ENCODE measurements around the gene DNPEP. TPM values are rescaled to one million over a fixed set of nuclear protein-coding genes. Genes with fewer than 3 reads are reported as not detected.

The DNPEP gene
- total RNA-seq, 2 donors from 2014 or later: 41.9 to 44.0 TPM

DNA sequence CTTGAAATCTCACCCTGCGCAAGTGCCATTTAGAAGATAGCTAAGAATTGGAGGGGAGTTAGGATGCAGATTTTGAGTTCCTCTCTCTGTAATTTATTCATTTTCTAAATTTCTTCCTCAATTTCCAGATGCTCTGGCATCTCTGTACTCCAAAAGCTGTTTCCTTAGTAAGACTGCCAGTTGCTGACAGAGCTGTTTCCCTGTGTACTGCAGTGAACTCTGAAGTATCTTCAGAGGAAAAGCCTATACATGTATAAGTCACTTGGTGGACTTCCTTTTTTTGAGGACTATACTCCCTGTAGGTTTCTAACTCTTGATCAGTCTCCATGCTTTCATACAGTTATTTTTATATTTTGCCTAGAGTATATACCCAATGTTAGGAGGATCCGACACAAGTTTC, 53.6 kb downstream of the DNPEP start:
- DNase-seq (ENCODE audit: low spot score): no peak
- intact Hi-C loops (cut with DNase I): no loop called here

DNA sequence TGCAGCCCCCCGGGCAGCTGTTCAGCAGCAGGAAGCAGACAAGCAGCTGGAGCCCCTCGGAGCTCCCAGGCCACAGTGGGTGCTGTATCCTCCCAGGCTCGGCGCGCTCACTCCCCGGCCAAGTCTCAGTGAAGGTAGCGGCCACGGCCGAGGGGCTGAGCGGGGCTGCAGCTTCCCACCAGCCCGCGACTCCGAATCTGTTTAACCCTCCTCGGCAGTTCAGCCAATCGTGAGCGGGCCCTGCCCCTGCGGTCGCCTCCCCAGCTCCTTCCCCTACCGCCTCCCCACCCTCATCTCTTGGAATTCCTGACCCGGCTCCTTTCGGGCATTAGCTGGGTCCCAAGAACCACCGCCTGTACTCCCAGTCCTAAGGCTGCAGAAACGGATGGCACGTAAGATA, 55.2 kb downstream of the DNPEP start, which contains the start of gene RESP18:
Gene RESP18, minus strand, starts transcription at position 203 of the 400 bp plus-strand sequence.
- DNase-seq (ENCODE audit: low spot score): no peak
- intact Hi-C loops (cut with DNase I): no loop called here

DNA sequence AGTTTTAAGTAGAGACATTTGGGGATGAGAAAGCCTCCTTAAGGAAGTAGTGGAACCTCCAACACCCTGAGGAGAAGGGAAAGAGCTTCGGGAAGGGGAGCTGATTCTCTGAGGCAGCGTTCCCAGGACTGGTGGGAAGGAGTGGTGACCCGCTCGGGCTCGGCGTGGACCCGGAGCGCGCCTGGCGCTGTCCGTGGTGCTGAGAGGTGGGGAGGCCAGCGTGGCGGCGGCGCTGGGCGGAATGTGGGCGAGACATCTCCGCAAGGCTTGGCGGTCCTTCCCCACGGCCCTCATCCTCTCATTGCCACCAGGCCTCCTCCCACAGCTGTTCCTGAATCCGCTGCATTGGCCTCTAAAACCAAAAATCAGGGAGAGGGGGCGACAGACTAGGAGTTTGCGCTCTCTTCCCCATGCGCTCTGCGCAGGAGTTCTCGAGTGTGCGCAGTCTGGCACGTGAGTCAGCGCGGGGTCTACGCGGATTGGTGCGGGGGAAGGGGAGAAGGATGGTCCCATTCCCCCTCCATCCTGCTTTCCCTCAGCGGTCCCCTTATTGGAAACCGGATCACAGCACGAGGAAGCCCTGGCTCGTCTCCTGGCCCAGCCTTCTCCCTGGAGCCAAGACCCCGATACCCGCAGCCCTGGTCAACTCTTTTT, 56.0 kb downstream of the DNPEP start:
- intact Hi-C loops (cut with DNase I): no loop called here
- DNase-seq (ENCODE audit: low spot score): no peak

DNA sequence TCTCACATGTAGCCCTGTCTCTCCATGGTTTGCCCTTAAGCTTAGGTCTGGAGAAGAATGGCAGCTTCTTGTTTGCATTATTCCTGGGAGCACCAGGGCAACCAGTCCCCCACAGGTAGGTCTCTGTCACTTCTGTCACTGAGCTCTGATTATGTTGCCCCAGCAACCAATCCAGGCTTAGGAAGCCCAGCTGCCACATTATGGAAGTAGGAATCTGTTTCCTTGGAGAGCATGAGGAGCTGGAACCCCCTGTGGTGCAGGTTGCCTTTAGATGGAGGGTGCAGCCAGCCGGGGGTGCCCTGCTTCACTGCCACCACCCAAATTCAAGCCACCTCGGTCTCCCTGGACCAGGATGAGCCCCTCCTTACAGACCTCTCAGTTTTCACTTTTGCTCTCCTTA, 60.0 kb downstream of the DNPEP start:
- DNase-seq (ENCODE audit: low spot score): no peak
- intact Hi-C loops (cut with DNase I): no loop called here

DNA sequence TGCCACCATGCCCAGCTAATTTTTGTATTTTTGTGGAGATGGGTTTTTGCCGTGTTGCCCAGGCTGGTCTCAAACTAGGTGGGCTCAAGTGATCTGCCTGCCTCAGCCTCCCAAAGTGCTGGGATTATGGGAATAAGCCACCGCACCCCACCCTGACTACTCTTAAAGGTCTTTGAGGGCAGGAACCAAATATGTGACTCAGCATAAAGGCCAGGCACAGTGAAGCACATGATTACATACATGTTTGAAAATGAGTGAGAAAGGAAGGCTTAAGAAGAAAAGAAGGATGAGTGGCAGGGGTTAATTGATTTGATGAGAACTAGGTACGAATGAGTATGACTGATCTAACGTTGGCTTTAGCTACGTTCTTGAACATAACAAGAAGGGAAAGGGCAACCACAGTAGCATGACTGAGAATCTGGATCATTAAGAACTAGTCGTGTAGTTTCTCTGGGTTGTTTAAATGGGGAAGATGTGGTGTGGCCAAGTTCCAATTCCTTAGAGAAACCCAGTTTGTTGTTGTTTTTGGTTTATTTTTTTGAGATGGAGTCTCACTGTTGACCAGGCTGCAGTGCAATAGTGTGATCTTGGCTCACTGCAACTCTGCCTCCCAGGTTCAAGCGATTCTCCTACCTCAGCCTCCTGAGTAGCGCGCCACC, 61.9 kb downstream of the DNPEP start:
- intact Hi-C loops (cut with DNase I): no loop called here
- DNase-seq (ENCODE audit: low spot score): no peak

DNA sequence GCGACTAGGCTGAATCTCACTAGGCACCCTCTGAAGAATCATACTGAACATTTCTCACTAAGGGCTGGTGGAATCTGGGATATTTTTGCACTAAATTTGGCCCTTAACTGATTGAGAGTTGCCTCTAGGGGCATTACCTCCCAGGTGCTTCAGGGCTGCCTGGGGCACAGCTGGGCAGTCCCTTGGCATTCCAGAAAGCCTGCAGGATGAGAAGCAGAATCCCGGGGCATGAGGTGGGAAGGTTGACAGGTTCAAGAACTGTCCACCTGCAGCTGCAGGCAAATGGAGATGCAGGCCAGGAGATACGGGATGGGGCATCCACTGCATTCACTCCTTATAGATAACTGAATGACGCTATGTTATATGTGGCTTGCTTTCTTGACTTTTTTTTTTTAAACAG, 62.6 kb downstream of the DNPEP start:
- intact Hi-C loops (cut with DNase I): no loop called here
- DNase-seq (ENCODE audit: low spot score): no peak

DNA sequence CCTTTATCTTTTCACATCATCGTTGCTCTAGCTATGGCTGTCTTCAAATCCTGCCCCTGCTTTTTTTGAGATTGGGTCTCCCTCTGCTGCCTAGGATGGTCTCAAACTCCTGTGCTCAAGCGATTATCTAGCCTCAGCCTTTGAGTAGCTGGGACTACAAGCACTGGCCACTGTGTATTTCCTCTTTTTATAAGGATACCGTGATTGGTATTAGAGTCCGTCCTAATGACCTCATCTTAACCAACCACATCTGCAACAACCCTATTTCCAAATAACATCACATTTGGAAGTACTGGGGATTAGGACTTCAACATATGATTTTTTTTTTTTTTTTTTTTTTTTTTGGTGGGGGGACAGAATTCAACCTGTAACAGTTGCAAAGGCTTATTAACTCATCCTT, 64.3 kb downstream of the DNPEP start:
- no peak for DNase-seq (ENCODE audit: low spot score)
- intact Hi-C loops (cut with DNase I): no loop called here

Other genes with a start within 250 kb of the DNPEP start
- 10 to 100 TPM in 1 of 2 donors, 1 to 10 TPM in 1; 8.9 to 11.6 TPM for gene NHEJ1, start 227.1 kb downstream of the DNPEP start, total RNA-seq
- gene SLC23A3, start 217.9 kb downstream of the DNPEP start, total RNA-seq: 1 to 10 TPM in 1 of 2 donors, under 1 TPM in 1; 0.71 to 2.1 TPM
- gene CNPPD1, start 211.0 kb downstream of the DNPEP start, total RNA-seq: 10 to 100 TPM; 46.7 to 49.2 TPM
- gene RETREG2, start 209.6 kb downstream of the DNPEP start, total RNA-seq: 10 to 100 TPM; 54.4 to 56.8 TPM
- gene ZFAND2B, start 181.1 kb downstream of the DNPEP start, total RNA-seq: 10 to 100 TPM; 33.8 to 34.7 TPM
- 10 to 100 TPM; 16.0 to 24.2 TPM for gene ABCB6, start 169.0 kb downstream of the DNPEP start, total RNA-seq
- 10 to 100 TPM; 28.5 to 38.5 TPM for gene ATG9A, start 158.3 kb downstream of the DNPEP start, total RNA-seq
- gene ANKZF1, start 158.1 kb downstream of the DNPEP start, total RNA-seq: 10 to 100 TPM; 11.5 to 24.2 TPM
- 1 to 10 TPM; 5.3 to 7.5 TPM for gene GLB1L, start 142.5 kb downstream of the DNPEP start, total RNA-seq
- 10 to 100 TPM; 15.8 to 16.5 TPM for gene STK16, start 142.4 kb downstream of the DNPEP start, total RNA-seq
- gene TUBA4B, start 134.7 kb downstream of the DNPEP start, total RNA-seq: not detected
- gene TUBA4A, start 134.0 kb downstream of the DNPEP start, total RNA-seq: 10 to 100 TPM; 25.6 to 25.9 TPM
- 10 to 100 TPM; 42.0 to 45.7 TPM for gene DNAJB2, start 108.5 kb downstream of the DNPEP start, total RNA-seq
- gene PTPRN, start 78.5 kb downstream of the DNPEP start, total RNA-seq: not detected
- not detected for gene RESP18, start 55.2 kb downstream of the DNPEP start, total RNA-seq
- gene DES, start 30.5 kb upstream of the DNPEP start, total RNA-seq: 1,000 to 10,000 TPM; 6,561 to 7,652 TPM
- 100 to 1,000 TPM; 175 to 217 TPM for gene SPEG, start 46.9 kb upstream of the DNPEP start, total RNA-seq
- gene GMPPA, start 111.0 kb upstream of the DNPEP start, total RNA-seq: 10 to 100 TPM; 33.9 to 42.8 TPM
- under 1 TPM in 1 of 2 donors, not detected in 1; 0.38 TPM for gene ASIC4, start 126.6 kb upstream of the DNPEP start, total RNA-seq
- gene CHPF, start 155.9 kb upstream of the DNPEP start, total RNA-seq: 10 to 100 TPM; 42.9 to 51.1 TPM
- 1 to 10 TPM; 3.0 to 3.2 TPM for gene TMEM198, start 156.1 kb upstream of the DNPEP start, total RNA-seq
- 10 to 100 TPM; 40.7 to 57.7 TPM for gene OBSL1, start 183.6 kb upstream of the DNPEP start, total RNA-seq
- gene INHA, start 184.4 kb upstream of the DNPEP start, total RNA-seq: under 1 TPM in 1 of 2 donors, not detected in 1; 0.37 TPM
- gene STK11IP, start 209.9 kb upstream of the DNPEP start, total RNA-seq: 10 to 100 TPM; 18.6 to 22.4 TPM
- 10 to 100 TPM in 1 of 2 donors, 1 to 10 TPM in 1; 6.2 to 10.1 TPM for gene SLC4A3, start 239.7 kb upstream of the DNPEP start, total RNA-seq

Data from posterior vena cava (tissue), 2 donors.